ENCODE data around the gene KHK.

Gene KHK

GRCh38 chr2:27122791-27123190 lies 36.2 kb downstream of the KHK start:
- TF ChIP-seq CTCF (IDR thresholded peaks at IDR 0.05; ENCODE audit: low read depth, low read length): no peak
- H3K4me3 ChIP-seq (replicated peaks in 1 of 2; ENCODE audit: low read depth in 2 of 2, low read length in 2 of 2): no peak overlapping the region
- DNase-seq (ENCODE audit: low read depth in 2 of 2): no peak

GRCh38 chr2:27123302-27124150 lies 37.0 kb downstream of the KHK start, which contains the start of gene ABHD1:
Gene ABHD1 (plus strand): TSS chr2:27123815. CDS start chr2:27123949, 134 bp downstream.
- TF ChIP-seq CTCF (IDR thresholded peaks at IDR 0.05; ENCODE audit: low read depth, low read length): no peak
- peak in 1 of 2 donors; percentile 17 for DNase-seq (ENCODE audit: low read depth in 2 of 2)
- peak within 1 kb of the TSS; percentile 55 to 61 for H3K4me3 ChIP-seq (replicated peaks in 1 of 2; ENCODE audit: low read depth in 2 of 2, low read length in 2 of 2)

GRCh38 chr2:27125104-27125503 lies 38.5 kb downstream of the KHK start:
- TF ChIP-seq CTCF (IDR thresholded peaks at IDR 0.05; ENCODE audit: low read depth, low read length): no peak
- no peak overlapping the region for H3K4me3 ChIP-seq (replicated peaks in 1 of 2; ENCODE audit: low read depth in 2 of 2, low read length in 2 of 2)
- no peak for DNase-seq (ENCODE audit: low read depth in 2 of 2)

- H3K4me3 ChIP-seq (replicated peaks in 1 of 2; ENCODE audit: low read depth in 2 of 2, low read length in 2 of 2): no peak overlapping the region
- no peak for DNase-seq (ENCODE audit: low read depth in 2 of 2)
- TF ChIP-seq CTCF (IDR thresholded peaks at IDR 0.05; ENCODE audit: low read depth, low read length): no peak
Measured at GRCh38 chr2:27126252-27126710, 39.7 kb downstream of the KHK start.

GRCh38 chr2:27127883-27128667 lies 41.5 kb downstream of the KHK start:
- no peak for DNase-seq (ENCODE audit: low read depth in 2 of 2)
- TF ChIP-seq CTCF (IDR thresholded peaks at IDR 0.05; ENCODE audit: low read depth, low read length): no peak

GRCh38 chr2:27128668-27129571 lies 42.3 kb downstream of the KHK start:
- no peak overlapping the region for H3K4me3 ChIP-seq (replicated peaks in 1 of 2; ENCODE audit: low read depth in 2 of 2, low read length in 2 of 2)
- DNase-seq (ENCODE audit: low read depth in 2 of 2): no peak
- no peak for TF ChIP-seq CTCF (IDR thresholded peaks at IDR 0.05; ENCODE audit: low read depth, low read length)

More at GRCh38 chr2:27127883-27128667, 41.5 kb downstream of the KHK start:
- no peak overlapping the region for H3K4me3 ChIP-seq (replicated peaks in 1 of 2; ENCODE audit: low read depth in 2 of 2, low read length in 2 of 2)

Measured in cardiac fibroblast (primary cell).